Chondrocyte (in vitro differentiated cells): ENCODE results near the gene APBB2. TPM values are rescaled to one million over a fixed set of nuclear protein-coding genes. Genes with fewer than 3 reads are reported as not detected.

Source experiments
- DNase-seq: peaks from one replicate; pipeline ENCODE4 v3.0.0; 2021; ENCODE audit warnings: mixed read lengths, low spot score
- H3K27ac Mint-ChIP-seq: one replicate; pipeline ENCODE4 v1.8.0; 2021; ENCODE audit warnings: mild to moderate bottlenecking, moderate library complexity, mixed read lengths; ENCODE audit not compliant: unreplicated experiment
- H3K27me3 Mint-ChIP-seq: 2 replicates; pipeline ENCODE4 v1.8.0; 2021; ENCODE audit warnings: low read depth, mixed read lengths
- H3K36me3 Mint-ChIP-seq: 2 replicates; pipeline ENCODE4 v1.8.0; 2021; ENCODE audit warnings: low read depth, mixed read lengths
- H3K4me1 Mint-ChIP-seq: 2 replicates; pipeline ENCODE4 v1.8.0; 2021; ENCODE audit warnings: low read depth, mild to moderate bottlenecking, mixed read lengths
- H3K4me3 Mint-ChIP-seq: one replicate; pipeline ENCODE4 v1.8.0; 2021; ENCODE audit warnings: mild to moderate bottlenecking, moderate library complexity, mixed read lengths; ENCODE audit not compliant: unreplicated experiment
- H3K9me3 Mint-ChIP-seq: 2 replicates; pipeline ENCODE4 v1.8.0; 2021; ENCODE audit warnings: low read depth, mixed read lengths
- total RNA-seq: library from RNA; stranded (reverse); gene quantifications from 3 replicates; pipeline ENCODE4 v1.2.1, GENCODE V29; 2021
- TF ChIP-seq, protein P1 (sequence below): fragments of 200-600 bp; sonication (generic); IDR thresholded peaks from 2 replicates; pipeline ENCODE4 v1.5.0; 2021; ENCODE audit warnings: antibody characterized with exemption, mild to moderate bottlenecking, moderate library complexity

The APBB2 gene
- total RNA-seq, 1 donor from 2014 or later = 119 TPM

DNA sequence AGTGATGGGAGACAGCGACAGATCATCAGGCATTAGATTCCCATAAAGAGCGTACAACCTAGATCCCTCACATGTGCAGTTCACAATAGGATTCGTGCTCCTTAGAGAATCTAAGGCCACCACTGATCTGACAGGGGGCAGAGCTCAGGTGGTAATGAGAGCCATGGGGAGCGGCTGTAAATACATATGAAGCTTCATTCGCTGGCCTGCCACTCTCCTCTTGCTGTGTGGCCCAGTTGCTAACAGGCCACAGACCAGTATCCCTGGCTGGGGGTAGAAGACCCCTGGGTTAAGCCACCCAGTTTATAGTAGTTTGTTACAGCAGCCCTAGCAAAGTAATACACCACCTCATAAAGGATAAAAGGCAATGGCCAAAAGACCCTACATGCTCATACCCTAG, 30.3 kb downstream of the APBB2 start:
- Mint-ChIP-seq H3K27ac (peak overlapping the region; percentile 86), H3K4me3 (no peak overlapping the region), H3K36me3 (no peaks in the 10 kb centered on the region), H3K4me1 (peaks cover 83% of the 10 kb centered on the region), H3K9me3 (no peaks in the 10 kb centered on the region), H3K27me3 (no peaks in the 10 kb centered on the region)
- TF ChIP-seq, protein P1, sequence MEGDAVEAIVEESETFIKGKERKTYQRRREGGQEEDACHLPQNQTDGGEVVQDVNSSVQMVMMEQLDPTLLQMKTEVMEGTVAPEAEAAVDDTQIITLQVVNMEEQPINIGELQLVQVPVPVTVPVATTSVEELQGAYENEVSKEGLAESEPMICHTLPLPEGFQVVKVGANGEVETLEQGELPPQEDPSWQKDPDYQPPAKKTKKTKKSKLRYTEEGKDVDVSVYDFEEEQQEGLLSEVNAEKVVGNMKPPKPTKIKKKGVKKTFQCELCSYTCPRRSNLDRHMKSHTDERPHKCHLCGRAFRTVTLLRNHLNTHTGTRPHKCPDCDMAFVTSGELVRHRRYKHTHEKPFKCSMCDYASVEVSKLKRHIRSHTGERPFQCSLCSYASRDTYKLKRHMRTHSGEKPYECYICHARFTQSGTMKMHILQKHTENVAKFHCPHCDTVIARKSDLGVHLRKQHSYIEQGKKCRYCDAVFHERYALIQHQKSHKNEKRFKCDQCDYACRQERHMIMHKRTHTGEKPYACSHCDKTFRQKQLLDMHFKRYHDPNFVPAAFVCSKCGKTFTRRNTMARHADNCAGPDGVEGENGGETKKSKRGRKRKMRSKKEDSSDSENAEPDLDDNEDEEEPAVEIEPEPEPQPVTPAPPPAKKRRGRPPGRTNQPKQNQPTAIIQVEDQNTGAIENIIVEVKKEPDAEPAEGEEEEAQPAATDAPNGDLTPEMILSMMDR = no peak
- no peak for DNase-seq

DNA sequence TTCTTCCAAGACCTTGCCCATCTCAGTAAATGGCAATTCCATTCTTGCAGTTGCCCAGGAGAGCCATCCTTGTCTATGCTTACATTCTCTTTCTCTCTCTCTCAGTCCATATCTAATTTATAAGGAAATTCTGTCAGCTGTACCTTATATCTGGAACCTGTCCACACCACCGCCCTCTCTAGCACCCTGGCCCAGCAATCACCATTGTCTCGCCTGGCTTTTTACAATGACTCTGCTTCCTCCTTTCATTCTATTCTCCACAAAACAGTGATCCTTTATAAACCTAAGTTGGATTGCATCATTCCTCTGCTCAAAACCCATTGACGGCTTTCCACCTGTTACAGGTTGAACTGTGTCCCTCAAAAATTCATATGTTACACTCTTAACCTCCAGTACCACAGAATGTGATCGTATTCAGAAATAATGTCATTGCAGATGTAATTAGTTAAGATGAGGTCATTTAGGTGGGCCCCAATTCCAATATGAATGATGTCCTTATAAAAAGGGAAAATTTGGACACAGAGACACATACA, 31.3 kb downstream of the APBB2 start:
- peak overlapping the region; percentile 3 for H3K27ac Mint-ChIP-seq
- H3K27me3 Mint-ChIP-seq = no peaks in the 10 kb centered on the region
- TF ChIP-seq, protein P1 = no peak
- H3K36me3 Mint-ChIP-seq = no peaks in the 10 kb centered on the region
- peaks cover 83% of the 10 kb centered on the region for H3K4me1 Mint-ChIP-seq
- no peak overlapping the region for H3K4me3 Mint-ChIP-seq
- DNase-seq = no peak
- H3K9me3 Mint-ChIP-seq = no peaks in the 10 kb centered on the region

GRCh38 chr4:41181037-41181436, 33.3 kb downstream of the APBB2 start:
- Mint-ChIP-seq H3K4me3 (no peak overlapping the region), H3K9me3 (no peaks in the 10 kb centered on the region), H3K36me3 (no peaks in the 10 kb centered on the region), H3K27ac (no peak overlapping the region), H3K4me1 (peaks cover 84% of the 10 kb centered on the region), H3K27me3 (no peaks in the 10 kb centered on the region)
- TF ChIP-seq, protein P1 = no peak
- no peak for DNase-seq

DNA sequence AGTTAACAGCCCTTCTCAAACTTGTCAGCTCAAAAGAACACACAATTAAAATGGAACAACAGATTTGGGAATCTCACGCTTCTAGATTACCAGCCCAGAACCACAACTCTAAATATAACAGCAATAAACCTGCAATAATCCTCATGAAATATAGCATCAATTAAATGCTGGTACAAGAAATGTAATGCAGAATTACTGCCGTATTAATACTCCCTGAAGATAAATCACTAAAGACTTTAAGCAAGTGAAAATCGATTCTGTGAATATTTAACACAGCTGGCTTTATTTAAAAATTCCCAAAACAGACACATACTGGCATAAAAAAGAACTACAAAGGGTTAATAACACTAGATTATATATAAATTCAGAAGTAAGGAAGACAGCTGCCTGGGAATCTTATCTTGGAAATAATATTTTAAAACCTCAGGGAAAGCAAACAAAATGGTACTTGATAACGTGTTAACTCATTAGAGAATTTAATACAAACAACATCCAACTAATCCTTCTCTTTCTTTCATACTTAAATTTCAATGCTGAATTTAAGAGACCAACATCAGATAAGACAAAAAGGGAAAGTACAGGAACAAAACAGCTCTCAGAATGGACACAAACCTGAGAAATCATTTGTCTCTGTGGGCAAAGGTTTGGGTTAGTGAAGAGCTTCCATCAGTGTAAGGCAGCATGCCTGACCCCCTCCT, 34.7 kb downstream of the APBB2 start:
- Mint-ChIP-seq H3K4me3 (no peak overlapping the region), H3K27ac (peak overlapping the region; percentile 24), H3K9me3 (no peaks in the 10 kb centered on the region), H3K36me3 (no peaks in the 10 kb centered on the region), H3K4me1 (peaks cover 82% of the 10 kb centered on the region), H3K27me3 (no peaks in the 10 kb centered on the region)
- TF ChIP-seq, protein P1 = no peak
- no peak for DNase-seq

- Mint-ChIP-seq H3K27me3 (no peaks in the 10 kb centered on the region), H3K27ac (peak overlapping the region; percentile 74), H3K4me3 (peak overlapping the region; percentile 21), H3K36me3 (no peaks in the 10 kb centered on the region), H3K4me1 (peaks cover 85% of the 10 kb centered on the region), H3K9me3 (no peaks in the 10 kb centered on the region)
- DNase-seq = no peak
- TF ChIP-seq, protein P1 = no peak
These were observed 35.7 kb downstream of the APBB2 start for GRCh38 chr4:41178372-41179370.
